WTC11 (cell line): Measurements from ENCODE around the gene UNC5A.

Experiments used
- JAZF1 ChIP-seq: fragments of 250-450 bp; sonication (Bioruptor Pico); IDR thresholded peaks from 2 replicates; pipeline ENCODE4 v1.9.0; 2021; ENCODE audit warnings: moderate library complexity, mild to moderate bottlenecking, inconsistent platforms
- MAX ChIP-seq: sonication (generic); formaldehyde crosslinking; IDR thresholded peaks from 2 replicates; pipeline ENCODE4 v1.8.0; 2022; ENCODE audit warnings: mild to moderate bottlenecking, missing genetic modification reagents
- PREB ChIP-seq: sonication (generic); formaldehyde crosslinking; IDR thresholded peaks from 2 replicates; pipeline ENCODE4 v1.8.1; 2022; ENCODE audit warnings: mild to moderate bottlenecking, missing genetic modification reagents, moderate library complexity, borderline replicate concordance
- SP1 ChIP-seq: sonication (generic); formaldehyde crosslinking; conservative IDR thresholded peaks from 2 replicates; pipeline ENCODE4 v1.8.1; 2022; ENCODE audit warnings: missing genetic modification reagents
- TP53 ChIP-seq: sonication (generic); formaldehyde crosslinking; IDR thresholded peaks from 2 replicates; pipeline ENCODE4 v1.8.1; 2023; ENCODE audit warnings: mild to moderate bottlenecking, missing genetic modification reagents
- ZNF219 ChIP-seq: sonication (generic); formaldehyde crosslinking; IDR thresholded peaks from 2 replicates; pipeline ENCODE4 v1.8.0; 2023; ENCODE audit warnings: missing genetic modification reagents, mild to moderate bottlenecking, borderline replicate concordance
- TF ChIP-seq, protein P1 (sequence below): fragments of 200-600 bp; IDR thresholded peaks from 2 replicates; pipeline ENCODE4 v1.8.0; 2022; ENCODE audit warnings: antibody characterized with exemption

GRCh38 chr5:176875783-176876505, 65.6 kb downstream of the UNC5A start:
- no peak for TF ChIP-seq TP53
- TF ChIP-seq, protein P1, sequence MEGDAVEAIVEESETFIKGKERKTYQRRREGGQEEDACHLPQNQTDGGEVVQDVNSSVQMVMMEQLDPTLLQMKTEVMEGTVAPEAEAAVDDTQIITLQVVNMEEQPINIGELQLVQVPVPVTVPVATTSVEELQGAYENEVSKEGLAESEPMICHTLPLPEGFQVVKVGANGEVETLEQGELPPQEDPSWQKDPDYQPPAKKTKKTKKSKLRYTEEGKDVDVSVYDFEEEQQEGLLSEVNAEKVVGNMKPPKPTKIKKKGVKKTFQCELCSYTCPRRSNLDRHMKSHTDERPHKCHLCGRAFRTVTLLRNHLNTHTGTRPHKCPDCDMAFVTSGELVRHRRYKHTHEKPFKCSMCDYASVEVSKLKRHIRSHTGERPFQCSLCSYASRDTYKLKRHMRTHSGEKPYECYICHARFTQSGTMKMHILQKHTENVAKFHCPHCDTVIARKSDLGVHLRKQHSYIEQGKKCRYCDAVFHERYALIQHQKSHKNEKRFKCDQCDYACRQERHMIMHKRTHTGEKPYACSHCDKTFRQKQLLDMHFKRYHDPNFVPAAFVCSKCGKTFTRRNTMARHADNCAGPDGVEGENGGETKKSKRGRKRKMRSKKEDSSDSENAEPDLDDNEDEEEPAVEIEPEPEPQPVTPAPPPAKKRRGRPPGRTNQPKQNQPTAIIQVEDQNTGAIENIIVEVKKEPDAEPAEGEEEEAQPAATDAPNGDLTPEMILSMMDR, result no peak
- no peak for TF ChIP-seq JAZF1 (CRISPR knock-in tag)
- no peak for TF ChIP-seq SP1 (CRISPR knock-in tag)
- no peak for TF ChIP-seq PREB (CRISPR knock-in tag)
- no peak for TF ChIP-seq MAX
- TF ChIP-seq ZNF219 (CRISPR knock-in tag), result no peak
